Left lobe of liver (tissue), 2 donors: ENCODE data around the gene SERGEF. TPM values are rescaled to one million over a fixed set of nuclear protein-coding genes. Genes with fewer than 3 reads are reported as not detected.

ENCODE experiments used
- ATAC-seq: fragments of 200-7000 bp; cut with Tn5 transposase; one replicate; pipeline ENCODE4 v1.9.1; 2020; ENCODE audit warnings: mild to moderate bottlenecking, moderate library complexity
- DNase-seq: peaks from one replicate; pipeline ENCODE4 v3.0.0-alpha.2; 2020; ENCODE audit warnings: low spot score
- total RNA-seq: library from RNA; stranded (reverse); gene quantifications from one replicate; pipeline ENCODE4 v1.2.1, GENCODE V29; 2021
- donor health status: DM: no; HTN: no; CAD: no; lungs with moderate emphysema.
- donor health status: DM: no; HTN: yes; CAD: no.

The SERGEF gene
- total RNA-seq, 1 donor from 2014 or later: 13.7 TPM

- peak; percentile 67 for DNase-seq
- peak; percentile 75 for ATAC-seq
These were observed 58.2 kb downstream of the SERGEF start for GRCh38 chr11:17954395-17955252.

DNA sequence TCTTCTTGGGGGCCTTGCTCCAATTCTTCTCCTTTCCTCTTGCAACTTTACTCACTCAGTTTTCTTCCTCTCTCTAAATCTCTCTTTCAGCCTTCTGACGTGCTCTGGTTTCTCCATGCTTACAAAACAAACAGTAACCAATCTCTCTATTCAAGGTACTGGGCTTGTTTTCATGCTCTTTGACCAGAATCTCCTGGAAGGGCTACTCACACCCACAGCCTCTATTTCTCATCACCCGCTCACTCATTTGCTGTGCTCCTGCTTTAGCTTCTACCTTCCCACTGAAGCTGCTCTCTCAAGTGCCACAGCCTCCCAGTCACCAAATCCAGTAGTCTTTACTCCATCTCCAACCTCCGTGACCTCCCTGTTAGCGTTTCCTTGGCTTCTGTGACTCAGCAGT lies 60.4 kb downstream of the SERGEF start:
- DNase-seq: no peak
- ATAC-seq: peak; percentile 61

DNA sequence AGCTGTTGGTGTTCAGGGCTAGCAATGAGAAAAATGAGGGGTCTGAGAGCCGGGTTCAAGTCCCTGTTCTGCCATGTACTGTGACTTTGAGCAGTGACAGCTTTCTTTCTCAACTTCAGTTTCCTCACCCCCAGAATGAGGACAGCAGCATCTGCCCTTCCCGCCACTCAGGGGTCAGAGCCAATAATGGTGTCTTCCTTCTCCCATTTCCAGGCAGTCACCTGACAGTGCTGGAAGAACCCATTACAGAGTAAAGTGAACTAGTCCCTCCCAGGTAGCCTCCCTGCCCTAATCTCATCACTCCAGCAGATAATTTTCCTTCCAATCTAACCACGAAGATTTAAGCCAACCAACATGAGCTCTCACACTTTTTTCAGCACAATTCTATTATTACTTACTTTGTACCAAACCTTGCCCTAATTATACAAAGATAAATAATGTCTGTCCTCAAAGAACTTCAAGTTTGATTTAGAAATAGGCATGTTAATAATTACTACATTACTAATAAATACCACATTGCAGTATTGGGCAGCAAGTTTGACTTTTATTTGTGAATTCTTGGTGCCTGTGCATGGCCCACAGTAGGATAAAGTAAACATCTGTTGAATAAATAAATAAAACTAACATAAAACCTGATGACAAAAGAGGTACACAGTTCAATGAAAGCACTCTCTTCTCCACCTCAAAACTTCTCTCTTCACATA lies 61.0 kb downstream of the SERGEF start:
- DNase-seq (peak; percentile 51), ATAC-seq (peak; percentile 53)

- ATAC-seq (no peak), DNase-seq (no peak)
These were observed 62.2 kb downstream of the SERGEF start for GRCh38 chr11:17950644-17951043.

- DNase-seq (no peak), ATAC-seq (no peak)
These were observed 64.6 kb downstream of the SERGEF start for GRCh38 chr11:17948296-17948695.

- peak; percentile 97 for ATAC-seq
- peak; percentile 85 for DNase-seq
These were observed 73.3 kb downstream of the SERGEF start for GRCh38 chr11:17939542-17939941.

- ATAC-seq (no peak), DNase-seq (no peak)
These were observed 76.1 kb downstream of the SERGEF start for GRCh38 chr11:17936790-17937189.

GRCh38 chr11:17934194-17934593 lies 78.7 kb downstream of the SERGEF start:
- DNase-seq (no peak), ATAC-seq (peak; percentile 45)

GRCh38 chr11:17933708-17934107 lies 79.1 kb downstream of the SERGEF start:
- ATAC-seq: no peak
- no peak for DNase-seq

DNA sequence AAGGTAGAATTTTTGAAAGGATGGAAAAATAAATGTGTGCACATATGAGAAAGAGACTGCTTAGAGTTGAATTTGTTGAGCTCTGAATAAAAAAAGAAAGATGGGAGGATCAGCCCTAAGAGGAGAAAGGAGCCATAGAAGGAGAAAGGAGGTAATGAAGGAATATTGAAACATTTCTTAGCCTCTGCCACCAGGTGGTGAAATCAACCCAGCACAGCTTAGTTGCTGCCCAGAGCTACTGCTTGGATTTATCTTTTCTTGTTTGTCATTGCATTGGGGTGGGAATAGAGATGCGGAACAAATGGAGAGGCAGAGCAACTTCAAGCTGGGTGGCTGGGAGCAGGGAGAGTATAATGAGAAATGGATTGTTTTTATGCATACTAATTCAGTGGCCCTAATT lies 80.4 kb downstream of the SERGEF start:
- DNase-seq (no peak), ATAC-seq (no peak)

DNA sequence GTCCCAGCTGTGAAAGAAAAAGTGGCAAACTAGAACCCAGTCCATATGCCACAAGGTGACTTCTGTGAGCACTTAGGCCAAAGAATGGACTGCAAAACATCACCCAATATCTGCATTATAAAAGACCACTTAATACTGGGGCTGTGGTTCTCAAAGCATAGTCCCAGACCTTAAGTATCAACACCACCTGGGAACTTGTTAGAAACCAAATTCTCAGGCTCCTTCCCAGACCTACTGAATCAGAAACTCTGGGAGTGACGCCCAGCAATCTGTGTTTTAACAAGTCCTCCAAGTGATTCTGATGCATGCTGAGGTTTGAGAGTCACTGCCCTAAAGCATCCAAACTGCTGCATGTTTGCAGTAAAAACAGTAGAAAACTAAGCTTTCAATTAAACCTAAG lies 81.3 kb downstream of the SERGEF start:
- DNase-seq (no peak), ATAC-seq (no peak)

- no peak for ATAC-seq
These were observed 82.2 kb downstream of the SERGEF start for GRCh38 chr11:17930544-17931125.

GRCh38 chr11:17929171-17929570 lies 83.7 kb downstream of the SERGEF start:
- ATAC-seq: no peak
- DNase-seq: no peak

More at GRCh38 chr11:17930544-17931125, 82.2 kb downstream of the SERGEF start:
- no peak for DNase-seq

- ATAC-seq: no peak
- no peak for DNase-seq
These were observed 85.0 kb downstream of the SERGEF start for GRCh38 chr11:17927681-17928343.

DNA sequence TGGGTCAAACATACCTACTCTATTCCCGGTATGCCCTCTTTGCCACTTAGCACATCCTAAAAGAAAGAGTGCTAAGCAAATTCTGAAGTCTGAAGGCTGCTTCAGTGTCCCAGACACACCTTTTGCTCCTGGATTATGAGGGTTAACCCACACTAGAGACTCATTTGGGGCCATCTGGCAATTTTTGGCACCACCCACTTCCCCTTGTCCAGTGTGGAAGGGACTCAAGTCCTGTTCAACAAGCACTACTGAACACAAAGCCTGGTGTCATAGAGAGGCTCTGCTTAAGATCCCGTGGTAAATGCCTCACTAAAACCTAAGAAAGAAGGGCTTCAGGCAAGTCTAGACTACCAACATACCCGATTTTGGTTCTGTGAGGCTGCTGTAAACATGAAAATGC lies 85.8 kb downstream of the SERGEF start:
- ATAC-seq: no peak
- no peak for DNase-seq

- DNase-seq: peak; percentile 80
- peak; percentile 79 for ATAC-seq
These were observed 88.1 kb downstream of the SERGEF start for GRCh38 chr11:17924713-17925112.

DNA sequence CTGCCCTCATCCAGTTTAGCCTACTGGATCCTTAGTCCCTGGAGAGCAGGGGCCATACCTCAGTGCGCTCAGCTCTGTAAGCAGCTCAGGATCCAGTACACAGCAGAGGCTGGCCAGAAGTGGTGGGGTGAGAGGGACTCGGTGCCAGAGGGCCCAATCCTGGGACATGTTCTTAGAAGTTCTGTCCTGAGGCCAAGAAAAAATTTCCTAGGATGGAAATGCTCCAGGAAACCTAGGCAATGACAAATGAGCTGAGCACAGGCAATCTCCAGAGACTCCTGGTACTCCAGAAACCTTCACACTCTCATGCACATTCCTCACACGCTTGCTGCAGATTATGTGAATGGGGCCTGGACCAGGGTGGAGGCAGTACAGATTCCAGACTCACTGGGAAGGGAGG lies 89.6 kb downstream of the SERGEF start:
- no peak for ATAC-seq
- DNase-seq: no peak

GRCh38 chr11:17922416-17922788 lies 90.4 kb downstream of the SERGEF start:
- ATAC-seq: no peak
- DNase-seq: no peak

GRCh38 chr11:17921659-17922415 lies 91.0 kb downstream of the SERGEF start:
- no peak for DNase-seq
- peak; percentile 40 for ATAC-seq

GRCh38 chr11:17918049-17918605 lies 94.7 kb downstream of the SERGEF start:
- DNase-seq (no peak), ATAC-seq (no peak)
